ENCODE data around the gene EHD4. TPM values are rescaled to one million over a fixed set of nuclear protein-coding genes. Genes with fewer than 3 reads are reported as not detected.

EHD4 gene
- total and polyA plus RNA-seq, 2 donors (not counting 1 experiment from before 2014, with no cell fraction given), result 19.3 to 22.0 TPM

- no peaks in the 10 kb centered on the region for H3K36me3 ChIP-seq (ENCODE audit: control insufficient read depth, insufficient read depth, low read length)
- no peaks in the 10 kb centered on the region for H3K9me3 ChIP-seq (ENCODE audit: control insufficient read depth, insufficient read depth, low read depth, low read length)
- no peak overlapping the region for H3K27ac ChIP-seq (ENCODE audit: insufficient read depth, low read length)
- no peak for DNase-seq (ENCODE audit: low read depth in 2 of 2)
- no peaks in the 10 kb centered on the region for H3K79me2 ChIP-seq (ENCODE audit: control insufficient read depth, insufficient read depth, low read length)
- no peak overlapping the region for H3K4me2 ChIP-seq (ENCODE audit: extremely low read depth, insufficient read depth, low read length)
- peaks cover 6% of the 10 kb centered on the region for H3K27me3 ChIP-seq (ENCODE audit: control insufficient read depth, insufficient read depth, low read length)
- no peaks in the 10 kb centered on the region for H4K20me1 ChIP-seq (ENCODE audit: control insufficient read depth, extremely low read depth, insufficient read depth, low read length)
- no peak overlapping the region for H3K4me3 ChIP-seq (replicated peaks in 1 of 4; ENCODE audit: control extremely low read depth in 1 of 4, insufficient read depth in 1 of 4, low read depth in 3 of 4, low read length in 4 of 4)
- H2AFZ ChIP-seq (ENCODE audit: low read length), result no peak overlapping the region
- no peaks in the 10 kb centered on the region for H3K4me1 ChIP-seq (ENCODE audit: control insufficient read depth, extremely low read depth, insufficient read depth, low read length)
- TF ChIP-seq CTCF (conservative IDR thresholded peaks at IDR 0.05 in 1 of 2, IDR thresholded peaks at IDR 0.05 in 1 of 2; ENCODE audit: low read depth in 1 of 2, low read length in 2 of 2), result no peak
- TF ChIP-seq EZH2 (IDR thresholded peaks at IDR 0.05; ENCODE audit: low read length, missing control alignments), result no peak
- no peak overlapping the region for H3K9ac ChIP-seq (ENCODE audit: insufficient read depth, low read length)
Measured at GRCh38 chr15:41982133-41982930, 10.0 kb upstream of the EHD4 start.

- Histone ChIP-seq H3K36me3 (ENCODE audit: control insufficient read depth, insufficient read depth, low read length) (no peaks in the 10 kb centered on the region), H3K9me3 (ENCODE audit: control insufficient read depth, insufficient read depth, low read depth, low read length) (no peaks in the 10 kb centered on the region), H3K27ac (ENCODE audit: insufficient read depth, low read length) (no peak overlapping the region), H3K4me1 (ENCODE audit: control insufficient read depth, extremely low read depth, insufficient read depth, low read length) (no peaks in the 10 kb centered on the region), H3K4me3 (replicated peaks in 1 of 4; ENCODE audit: control extremely low read depth in 1 of 4, insufficient read depth in 1 of 4, low read depth in 3 of 4, low read length in 4 of 4) (no peak overlapping the region), H3K79me2 (ENCODE audit: control insufficient read depth, insufficient read depth, low read length) (no peaks in the 10 kb centered on the region), H3K27me3 (ENCODE audit: control insufficient read depth, insufficient read depth, low read length) (peaks cover 4% of the 10 kb centered on the region), H4K20me1 (ENCODE audit: control insufficient read depth, extremely low read depth, insufficient read depth, low read length) (no peaks in the 10 kb centered on the region), H2AFZ (ENCODE audit: low read length) (no peak overlapping the region), H3K4me2 (ENCODE audit: extremely low read depth, insufficient read depth, low read length) (peak overlapping the region; percentile 49), H3K9ac (ENCODE audit: insufficient read depth, low read length) (no peak overlapping the region)
- TF ChIP-seq CTCF (conservative IDR thresholded peaks at IDR 0.05 in 1 of 2, IDR thresholded peaks at IDR 0.05 in 1 of 2; ENCODE audit: low read depth in 1 of 2, low read length in 2 of 2) (no peak), EZH2 (IDR thresholded peaks at IDR 0.05; ENCODE audit: low read length, missing control alignments) (no peak)
- DNase-seq (ENCODE audit: low read depth in 2 of 2), result no peak
Measured at GRCh38 chr15:41981371-41982132, 9.2 kb upstream of the EHD4 start.

- Histone ChIP-seq H3K36me3 (ENCODE audit: control insufficient read depth, insufficient read depth, low read length) (no peaks in the 10 kb centered on the region), H3K27ac (ENCODE audit: insufficient read depth, low read length) (no peak overlapping the region), H3K27me3 (ENCODE audit: control insufficient read depth, insufficient read depth, low read length) (peaks cover 4% of the 10 kb centered on the region), H3K4me3 (replicated peaks in 1 of 4; ENCODE audit: control extremely low read depth in 1 of 4, insufficient read depth in 1 of 4, low read depth in 3 of 4, low read length in 4 of 4) (no peak overlapping the region), H2AFZ (ENCODE audit: low read length) (no peak overlapping the region), H3K4me2 (ENCODE audit: extremely low read depth, insufficient read depth, low read length) (no peak overlapping the region), H4K20me1 (ENCODE audit: control insufficient read depth, extremely low read depth, insufficient read depth, low read length) (no peaks in the 10 kb centered on the region), H3K9ac (ENCODE audit: insufficient read depth, low read length) (no peak overlapping the region), H3K79me2 (ENCODE audit: control insufficient read depth, insufficient read depth, low read length) (no peaks in the 10 kb centered on the region), H3K9me3 (ENCODE audit: control insufficient read depth, insufficient read depth, low read depth, low read length) (no peaks in the 10 kb centered on the region), H3K4me1 (ENCODE audit: control insufficient read depth, extremely low read depth, insufficient read depth, low read length) (no peaks in the 10 kb centered on the region)
- DNase-seq (ENCODE audit: low read depth in 2 of 2), result no peak
- no peak for TF ChIP-seq EZH2 (IDR thresholded peaks at IDR 0.05; ENCODE audit: low read length, missing control alignments)
- no peak for TF ChIP-seq CTCF (conservative IDR thresholded peaks at IDR 0.05 in 1 of 2, IDR thresholded peaks at IDR 0.05 in 1 of 2; ENCODE audit: low read depth in 1 of 2, low read length in 2 of 2)
Measured at GRCh38 chr15:41980654-41981323, 8.4 kb upstream of the EHD4 start.

Data from fibroblast of lung (primary cell).